GM19468 (cell line): Measurements from ENCODE around the gene MBNL1.
A peak's percentile ranks its signal among the peaks of the same experiment; 100 is the strongest.

Source experiments
- ATAC-seq: cut with Tn5 transposase; IDR thresholded peaks from one replicate; pipeline ENCODE4 v1.9.1; 2021; ENCODE audit warnings: mild to moderate bottlenecking, moderate library complexity, moderate number of reproducible peaks; ENCODE audit not compliant: unreplicated experiment; ENCODE audit errors: extremely low read depth

Gene MBNL1

GRCh38 chr3:152251916-152252315 lies 16.8 kb upstream of the MBNL1 start:
- ATAC-seq, result no peak

GRCh38 chr3:152252755-152253154 lies 16.0 kb upstream of the MBNL1 start:
- ATAC-seq, result no peak

DNA sequence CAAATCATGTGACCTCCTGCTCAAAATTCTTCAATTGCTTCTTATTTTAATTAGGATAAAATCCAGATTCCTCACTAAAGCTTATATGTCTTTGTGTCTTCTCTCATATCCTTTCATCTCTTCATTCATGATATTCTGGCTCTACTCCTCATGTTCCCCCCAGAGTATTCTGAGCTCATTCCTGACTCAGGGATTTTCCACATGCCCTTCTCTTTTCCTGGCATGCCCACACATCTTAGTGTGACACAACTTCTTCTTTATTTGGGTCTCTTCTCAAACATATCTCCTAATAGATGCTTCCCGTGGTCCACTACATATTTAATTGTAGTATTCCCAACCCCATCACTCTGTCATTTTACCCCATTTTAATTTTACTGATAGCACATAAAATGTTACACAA lies 15.2 kb upstream of the MBNL1 start:
- no peak for ATAC-seq

DNA sequence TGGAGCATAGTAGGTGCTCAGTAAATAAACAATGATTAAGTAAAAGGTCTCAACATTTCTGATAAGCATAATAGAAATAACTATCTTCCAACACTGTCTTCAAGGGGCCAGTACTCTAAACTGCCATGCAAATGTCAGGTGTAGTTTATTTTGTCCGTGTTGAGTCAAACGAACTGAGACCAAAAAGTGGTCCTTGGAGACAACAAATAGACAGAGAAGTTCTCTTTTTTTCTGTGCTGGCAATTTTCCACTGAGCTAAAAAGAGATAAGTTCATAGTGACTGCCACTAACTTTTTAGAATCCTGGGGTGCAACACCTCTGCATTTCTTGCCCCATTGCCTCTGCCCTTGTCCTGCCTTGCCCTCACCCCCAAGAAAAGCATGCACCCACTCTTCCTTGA lies 14.7 kb upstream of the MBNL1 start:
- no peak for ATAC-seq

- ATAC-seq, result no peak
These were observed 13.4 kb upstream of the MBNL1 start for GRCh38 chr3:152255290-152255689.

- ATAC-seq, result no peak
These were observed 11.7 kb upstream of the MBNL1 start for GRCh38 chr3:152256851-152257562.

GRCh38 chr3:152257563-152258035 lies 11.1 kb upstream of the MBNL1 start:
- peak; percentile 78 for ATAC-seq

GRCh38 chr3:152258448-152259393 lies 10.0 kb upstream of the MBNL1 start:
- ATAC-seq, result peak; percentile 38

- no peak for ATAC-seq
These were observed 9.3 kb upstream of the MBNL1 start for GRCh38 chr3:152259468-152259867.

- no peak for ATAC-seq
These were observed 8.7 kb upstream of the MBNL1 start for GRCh38 chr3:152260026-152260425.

GRCh38 chr3:152260529-152260928 lies 8.2 kb upstream of the MBNL1 start:
- no peak for ATAC-seq

- ATAC-seq, result no peak
These were observed 7.4 kb upstream of the MBNL1 start for GRCh38 chr3:152261329-152261728.

GRCh38 chr3:152263711-152264110 lies 5.0 kb upstream of the MBNL1 start:
- ATAC-seq, result no peak

GRCh38 chr3:152264378-152264777 lies 4.4 kb upstream of the MBNL1 start:
- no peak for ATAC-seq

- no peak for ATAC-seq
These were observed 2.3 kb upstream of the MBNL1 start for GRCh38 chr3:152266221-152266995.

DNA sequence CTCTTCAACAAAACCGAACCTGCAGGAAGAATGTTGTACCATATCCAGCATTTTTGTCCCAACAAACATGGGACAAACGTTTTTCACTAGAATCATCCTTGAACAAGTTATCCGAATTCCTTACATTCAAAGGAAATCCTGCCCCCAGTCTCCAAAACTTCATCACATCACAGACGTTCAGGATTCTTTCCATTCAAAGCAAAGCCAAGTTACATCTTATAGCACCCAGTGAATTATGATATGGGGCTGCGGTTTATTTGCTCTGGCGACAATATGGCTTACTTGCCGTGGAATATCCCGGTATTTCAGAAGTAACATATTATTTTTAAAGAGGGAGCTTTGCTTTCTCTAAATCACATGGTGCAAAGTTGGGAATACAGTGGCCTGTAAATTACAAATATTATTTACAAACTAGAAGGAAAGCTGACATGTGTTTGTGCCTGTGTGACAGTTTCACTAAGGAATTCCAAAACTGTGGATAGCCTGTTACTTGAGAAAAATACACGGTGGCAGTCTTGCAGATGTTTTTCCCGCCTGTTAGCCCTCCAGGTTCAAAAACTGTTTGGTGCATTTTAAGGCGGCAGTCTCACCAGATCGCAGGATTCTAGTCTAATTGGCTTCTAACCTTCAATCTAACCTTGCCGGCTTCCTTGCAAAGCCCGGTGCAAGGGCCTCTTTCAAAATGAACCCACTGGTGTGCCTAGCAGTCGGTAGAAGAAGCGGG lies 736 bp upstream of the MBNL1 start:
- ATAC-seq, result no peak

- peak; percentile 31 for ATAC-seq
These were observed 514 bp downstream of the MBNL1 start for GRCh38 chr3:152269056-152269830.

- no peak for ATAC-seq
These were observed 1.4 kb downstream of the MBNL1 start for GRCh38 chr3:152269831-152270734.
